Left ventricle myocardium inferior (tissue), 1 donor: ENCODE data around the gene TMEM181. TPM values are rescaled to one million over a fixed set of nuclear protein-coding genes. Genes with fewer than 3 reads are reported as not detected.
"Not testable (repeated sequence)": the region's sequence is repeated elsewhere in the genome, so short reads cannot be mapped to it uniquely, and the experiment has no call there.

Experiments
- DNase-seq: peaks from one replicate; pipeline ENCODE4 v3.0.0-alpha.2; 2020
- H3K27ac ChIP-seq: fragments of 200-600 bp; replicated peaks from 2 replicates; pipeline ENCODE4 v1.8.0; 2021
- H3K27me3 ChIP-seq: fragments of 200-600 bp; 2 replicates; pipeline ENCODE4 v1.8.0; 2021; ENCODE audit warnings: low read depth
- H3K36me3 ChIP-seq: fragments of 200-600 bp; 2 replicates; pipeline ENCODE4 v1.8.0; 2021
- H3K4me1 ChIP-seq: fragments of 200-600 bp; 2 replicates; pipeline ENCODE4 v1.8.0; 2021
- H3K4me3 ChIP-seq: fragments of 200-600 bp; 2 replicates; pipeline ENCODE4 v1.8.0; 2021; ENCODE audit warnings: mild to moderate bottlenecking, moderate library complexity
- H3K9me3 ChIP-seq: fragments of 200-600 bp; replicated peaks from 2 replicates; pipeline ENCODE4 v1.8.0; 2021
- intact Hi-C: fragments of 100-400 bp; cut with micrococcal nuclease; formaldehyde crosslinking; loops from one replicate; pipeline ENCODE4 v1.11.0; 2022
- total RNA-seq: library from RNA; stranded (reverse); fragmentation: NEBNext Ultra II Directional; extraction: Animal tissue kit (Norgen Biotek cat#: 25700); gene quantifications from one replicate; pipeline ENCODE4 v1.2.1, GENCODE V29; 2021
- TF ChIP-seq, protein P1 (sequence below): fragments of 200-600 bp; IDR thresholded peaks from 2 replicates; pipeline ENCODE4 v1.8.0; 2021; ENCODE audit warnings: antibody characterized with exemption, mild to moderate bottlenecking, borderline replicate concordance
- donor health status: DM: no; HTN: yes; CAD: no; lungs with severe emphysema.

Gene TMEM181
- total RNA-seq, 1 donor from 2014 or later, result 8.8 TPM

DNA sequence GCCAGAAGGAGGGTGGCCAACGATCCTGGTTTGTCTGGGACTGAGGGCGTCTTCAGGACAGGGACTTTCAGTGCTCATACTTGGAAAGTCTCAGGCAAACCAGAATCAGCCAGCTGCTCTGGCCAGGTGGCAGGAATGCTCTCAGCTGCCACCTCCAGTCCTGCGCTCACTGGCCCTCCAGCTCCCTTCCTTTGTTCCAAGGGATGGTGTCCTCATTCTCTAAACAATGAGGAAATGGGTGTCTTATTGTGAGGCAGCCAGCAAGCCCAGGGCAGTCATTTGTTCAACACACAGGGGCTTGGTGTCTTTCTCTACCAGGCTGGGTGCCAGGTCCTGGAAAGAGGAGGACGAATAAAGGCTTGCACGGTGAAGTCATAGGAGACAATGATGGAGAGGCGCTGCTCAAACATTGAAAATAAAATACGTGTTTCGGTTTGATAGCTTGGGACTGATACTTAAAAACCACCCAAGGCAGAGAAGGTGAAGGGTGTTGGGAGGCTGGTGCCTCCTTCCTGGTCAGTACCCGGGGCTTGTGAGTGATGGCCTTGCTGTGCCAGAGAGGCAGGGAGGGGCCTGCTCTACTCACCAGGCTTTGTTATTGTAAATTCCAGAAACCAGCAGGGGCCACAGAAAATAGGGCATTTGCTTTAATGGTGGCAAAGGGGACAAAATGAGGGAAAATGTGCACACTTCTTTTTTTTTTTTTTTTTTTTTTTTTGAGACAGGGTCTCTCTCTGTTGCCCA is 11.3 kb upstream of the TMEM181 start:
- Histone ChIP-seq H3K27ac (no peak overlapping the region), H3K36me3 (no peaks in the 10 kb centered on the region), H3K4me1 (no peaks in the 10 kb centered on the region), H3K9me3 (no peaks in the 10 kb centered on the region), H3K4me3 (no peak overlapping the region), H3K27me3 (peaks cover 21% of the 10 kb centered on the region)
- TF ChIP-seq, protein P1, sequence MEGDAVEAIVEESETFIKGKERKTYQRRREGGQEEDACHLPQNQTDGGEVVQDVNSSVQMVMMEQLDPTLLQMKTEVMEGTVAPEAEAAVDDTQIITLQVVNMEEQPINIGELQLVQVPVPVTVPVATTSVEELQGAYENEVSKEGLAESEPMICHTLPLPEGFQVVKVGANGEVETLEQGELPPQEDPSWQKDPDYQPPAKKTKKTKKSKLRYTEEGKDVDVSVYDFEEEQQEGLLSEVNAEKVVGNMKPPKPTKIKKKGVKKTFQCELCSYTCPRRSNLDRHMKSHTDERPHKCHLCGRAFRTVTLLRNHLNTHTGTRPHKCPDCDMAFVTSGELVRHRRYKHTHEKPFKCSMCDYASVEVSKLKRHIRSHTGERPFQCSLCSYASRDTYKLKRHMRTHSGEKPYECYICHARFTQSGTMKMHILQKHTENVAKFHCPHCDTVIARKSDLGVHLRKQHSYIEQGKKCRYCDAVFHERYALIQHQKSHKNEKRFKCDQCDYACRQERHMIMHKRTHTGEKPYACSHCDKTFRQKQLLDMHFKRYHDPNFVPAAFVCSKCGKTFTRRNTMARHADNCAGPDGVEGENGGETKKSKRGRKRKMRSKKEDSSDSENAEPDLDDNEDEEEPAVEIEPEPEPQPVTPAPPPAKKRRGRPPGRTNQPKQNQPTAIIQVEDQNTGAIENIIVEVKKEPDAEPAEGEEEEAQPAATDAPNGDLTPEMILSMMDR, result no peak
- DNase-seq, result no peak
- intact Hi-C loops, result no loop called here

DNA sequence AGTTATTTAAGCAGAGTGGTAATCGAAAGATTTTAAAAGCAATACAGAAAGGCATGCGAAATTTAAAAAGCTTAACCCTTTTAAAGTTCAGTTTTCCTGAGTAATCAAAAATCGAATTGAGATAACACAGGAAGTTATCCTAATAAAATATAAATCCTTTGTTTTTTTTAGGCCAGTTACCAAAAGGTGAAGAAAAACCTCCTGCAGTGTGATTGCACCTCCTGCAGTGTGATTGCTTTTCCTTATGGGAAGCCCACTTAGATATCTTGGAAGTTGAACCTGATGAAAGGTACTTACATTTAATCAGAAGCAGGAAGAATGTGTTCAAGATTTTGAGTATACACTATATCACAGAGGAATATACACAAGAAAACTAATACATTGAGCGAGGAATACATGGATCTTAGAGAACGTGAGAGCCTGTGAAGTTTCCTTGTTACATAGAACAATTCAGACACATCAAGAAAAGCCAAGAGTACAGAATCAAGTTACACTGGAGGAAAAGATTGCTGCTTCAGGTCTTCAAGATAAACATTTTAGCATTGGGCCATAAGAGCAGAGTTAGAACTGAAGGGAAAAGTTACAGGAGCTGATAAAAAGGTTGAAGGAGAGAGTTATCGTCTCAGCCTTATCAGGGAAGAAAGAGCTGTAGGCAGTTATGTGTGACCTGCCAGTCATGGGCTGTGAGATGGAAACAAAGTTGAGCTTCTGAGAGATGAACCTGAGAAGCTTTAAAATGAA is 7.7 kb upstream of the TMEM181 start:
- intact Hi-C loops, result no loop called here
- TF ChIP-seq, protein P1, result no peak

DNA sequence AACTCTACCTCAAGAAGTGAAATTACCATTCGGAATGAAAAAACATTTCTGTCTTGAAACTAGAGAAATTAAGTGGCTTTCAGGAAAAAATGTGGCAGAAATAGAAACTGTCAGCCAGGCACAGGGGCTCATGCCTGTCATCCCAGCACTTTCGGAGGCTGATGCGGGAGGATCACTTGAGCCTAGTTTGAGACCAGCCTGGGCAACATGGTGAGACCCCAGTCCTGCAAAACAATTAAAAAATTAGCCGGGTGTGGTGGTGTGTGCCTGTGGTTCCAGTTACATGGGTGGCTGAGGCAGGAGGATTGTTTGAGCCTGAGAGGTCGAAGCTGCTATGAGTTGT is 7.1 kb upstream of the TMEM181 start:
- Histone ChIP-seq H3K36me3 (no peaks in the 10 kb centered on the region), H3K4me1 (no peaks in the 10 kb centered on the region), H3K9me3 (no peaks in the 10 kb centered on the region), H3K4me3 (no peak overlapping the region), H3K27ac (no peak overlapping the region), H3K27me3 (no peaks in the 10 kb centered on the region)
- intact Hi-C loops, result no loop called here
- TF ChIP-seq, protein P1, result no peak
- DNase-seq, result no peak

More for the DNA sequence above, 7.7 kb upstream of the TMEM181 start:
- no peak overlapping the region for H3K4me3 ChIP-seq
- H3K4me1 ChIP-seq, result no peaks in the 10 kb centered on the region
- no peak overlapping the region for H3K27ac ChIP-seq
- H3K27me3 ChIP-seq, result peaks cover 2% of the 10 kb centered on the region
- no peak for DNase-seq
- H3K9me3 ChIP-seq, result no peaks in the 10 kb centered on the region
- H3K36me3 ChIP-seq, result no peaks in the 10 kb centered on the region

DNA sequence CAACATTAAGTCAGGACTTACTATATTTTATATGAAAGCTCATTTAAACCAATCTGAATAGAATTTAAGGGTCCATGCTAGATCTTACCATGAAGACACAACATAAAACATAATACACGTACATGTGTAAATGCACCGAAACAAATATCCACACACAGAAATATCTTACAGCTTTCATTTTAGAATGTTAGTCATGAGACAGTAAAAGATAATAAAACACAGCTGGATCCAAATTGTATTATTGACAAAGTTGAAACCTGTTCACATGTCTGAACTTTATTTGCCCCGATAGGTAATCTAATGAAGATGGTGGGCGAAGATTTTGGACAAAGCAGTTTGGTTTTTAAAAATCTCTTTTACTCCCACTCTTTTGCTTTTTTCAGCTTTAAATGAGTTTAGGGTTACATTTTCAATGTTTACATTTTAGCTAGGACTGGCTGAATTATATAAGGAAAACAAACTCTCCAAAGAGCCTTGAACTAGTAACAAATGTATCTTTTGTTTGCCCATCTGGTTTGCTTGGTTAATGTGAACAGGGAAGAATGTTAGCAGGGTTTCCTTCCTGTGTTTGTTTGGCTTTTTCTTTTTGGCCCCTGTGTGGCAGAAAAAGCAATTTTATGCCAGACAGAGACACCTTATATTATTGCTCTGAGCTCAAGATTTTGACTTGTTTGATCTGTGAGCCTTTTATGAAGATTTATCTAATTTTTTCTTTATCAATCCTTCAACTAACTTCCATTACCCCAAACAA is 5.1 kb upstream of the TMEM181 start:
- intact Hi-C loops, result no loop called here
- H3K9me3 ChIP-seq, result no peaks in the 10 kb centered on the region
- no peak for DNase-seq
- no peak overlapping the region for H3K27ac ChIP-seq
- H3K4me3 ChIP-seq, result no peak overlapping the region
- no peaks in the 10 kb centered on the region for H3K27me3 ChIP-seq
- TF ChIP-seq, protein P1, result no peak
- peaks cover 8% of the 10 kb centered on the region for H3K4me1 ChIP-seq
- no peaks in the 10 kb centered on the region for H3K36me3 ChIP-seq

DNA sequence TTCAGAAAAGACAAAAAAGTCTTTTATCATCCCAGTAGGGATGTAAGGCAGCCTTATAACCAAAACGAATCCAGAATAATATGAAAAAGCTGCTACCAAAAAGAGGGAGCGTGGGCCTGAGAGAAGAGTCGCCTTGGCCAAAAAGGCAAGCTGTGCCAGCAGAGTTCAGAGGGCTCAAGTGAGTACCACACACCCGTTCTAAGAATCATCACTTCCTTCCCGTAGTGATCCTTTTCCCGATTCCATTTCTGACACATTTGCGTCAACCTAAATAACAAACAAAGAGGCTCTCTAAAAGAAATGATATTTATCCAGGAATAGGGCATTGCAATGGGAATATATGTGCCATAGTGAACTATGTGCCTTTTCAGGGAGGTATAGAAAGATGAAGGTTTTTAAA is 3.8 kb upstream of the TMEM181 start:
- H3K36me3 ChIP-seq, result no peaks in the 10 kb centered on the region
- no peak overlapping the region for H3K27ac ChIP-seq
- H3K4me1 ChIP-seq, result peaks cover 20% of the 10 kb centered on the region
- intact Hi-C loops, result no loop called here
- H3K27me3 ChIP-seq, result no peaks in the 10 kb centered on the region
- TF ChIP-seq, protein P1, result no peak
- no peaks in the 10 kb centered on the region for H3K9me3 ChIP-seq
- DNase-seq, result no peak
- no peak overlapping the region for H3K4me3 ChIP-seq

DNA sequence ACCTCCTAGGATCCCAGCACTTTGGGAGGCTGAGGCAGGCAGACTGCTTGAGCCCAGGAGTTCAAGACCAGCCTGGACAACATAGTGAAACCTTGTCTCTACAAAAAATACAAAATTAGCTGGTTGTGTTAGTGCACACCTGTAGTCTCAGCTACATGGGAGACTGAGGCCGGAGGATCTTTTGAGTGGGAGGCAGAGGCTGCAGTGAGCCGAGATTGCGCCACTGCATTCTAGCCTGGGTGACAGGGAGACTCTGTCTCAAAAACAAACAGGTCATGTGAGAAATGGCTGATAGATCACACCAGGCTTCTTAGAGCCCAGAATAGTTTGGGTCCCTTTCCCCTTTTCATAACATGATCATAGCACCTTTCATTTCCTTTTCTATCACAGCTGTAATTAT is 2.8 kb upstream of the TMEM181 start:
- H3K27ac ChIP-seq, intact Hi-C loops, H3K36me3 ChIP-seq, H3K4me3 ChIP-seq, H3K9me3 ChIP-seq, H3K27me3 ChIP-seq, DNase-seq: not testable (repeated sequence)
- peaks cover 29% of the 10 kb centered on the region for H3K4me1 ChIP-seq
